GM20000 (cell line): ENCODE results near the gene IFNGR1.

ENCODE experiments used
- DNase-seq: peaks from one replicate; pipeline ENCODE4 v3.0.0; 2012; ENCODE audit warnings: low spot score
- CTCF ChIP-seq: IDR thresholded peaks from 2 replicates; pipeline ENCODE4 v1.5.1; 2012; ENCODE audit warnings: mild to moderate bottlenecking, control low read depth; ENCODE audit errors: extremely low read depth, missing control alignments

The IFNGR1 gene

GRCh38 chr6:137235686-137236085, 16.5 kb upstream of the IFNGR1 start:
- TF ChIP-seq CTCF: no peak
- DNase-seq: no peak

GRCh38 chr6:137233911-137234863, 15.0 kb upstream of the IFNGR1 start:
- DNase-seq: no peak

GRCh38 chr6:137231895-137232294, 12.7 kb upstream of the IFNGR1 start:
- DNase-seq: no peak
- no peak for TF ChIP-seq CTCF

More at GRCh38 chr6:137233911-137234863, 15.0 kb upstream of the IFNGR1 start:
- no peak for TF ChIP-seq CTCF

GRCh38 chr6:137230956-137231555, 11.9 kb upstream of the IFNGR1 start:
- TF ChIP-seq CTCF: no peak
- DNase-seq: no peak

GRCh38 chr6:137230547-137230946, 11.4 kb upstream of the IFNGR1 start:
- TF ChIP-seq CTCF: no peak
- DNase-seq: no peak

GRCh38 chr6:137229075-137229759, 10.0 kb upstream of the IFNGR1 start:
- no peak for TF ChIP-seq CTCF
- DNase-seq: no peak

GRCh38 chr6:137227871-137228302, 8.7 kb upstream of the IFNGR1 start:
- TF ChIP-seq CTCF: no peak
- no peak for DNase-seq
